ENCODE data around the gene XAGE3.
"Not testable (repeated sequence)": the region's sequence is repeated elsewhere in the genome, so short reads cannot be mapped to it uniquely, and the experiment has no call there.

Gene XAGE3

GRCh38 chrX:52867610-52868348 lies at the start of gene XAGE3:
Gene XAGE3, minus strand, starts transcription at chrX:52868083. Its CDS starts 950 bp downstream, at chrX:52867133.
- H3K27me3 ChIP-seq (ENCODE audit: insufficient read depth, low read length), result no peaks in the 10 kb centered on the region
- H3K4me1 ChIP-seq (ENCODE audit: insufficient read depth, low read length), result no peaks in the 10 kb centered on the region
- H3K27ac ChIP-seq (ENCODE audit: low read length), result no peak within 1 kb of the TSS
- no peaks in the 10 kb centered on the region for H3K36me3 ChIP-seq (ENCODE audit: insufficient read depth, low read depth, low read length)
- H3K9me3 ChIP-seq (ENCODE audit: insufficient read depth, low read depth, low read length), result no peaks in the 10 kb centered on the region
- no peak within 1 kb of the TSS for H3K4me3 ChIP-seq (ENCODE audit: low read length)
- no peak within 1 kb of the TSS for H3K9ac ChIP-seq (ENCODE audit: low read depth, low read length)

GRCh38 chrX:52914704-52915103 lies 46.8 kb upstream of the XAGE3 start:
- not testable (repeated sequence) for H3K27me3 ChIP-seq (ENCODE audit: insufficient read depth, low read length); H3K4me1 ChIP-seq (ENCODE audit: insufficient read depth, low read length); H3K4me3 ChIP-seq (ENCODE audit: low read length); H3K36me3 ChIP-seq (ENCODE audit: insufficient read depth, low read depth, low read length); H3K9ac ChIP-seq (ENCODE audit: low read depth, low read length); H3K27ac ChIP-seq (ENCODE audit: low read length); H3K9me3 ChIP-seq (ENCODE audit: insufficient read depth, low read depth, low read length)

GRCh38 chrX:52913681-52914080 lies 45.8 kb upstream of the XAGE3 start:
- not testable (repeated sequence) for H3K27ac ChIP-seq (ENCODE audit: low read length); H3K9me3 ChIP-seq (ENCODE audit: insufficient read depth, low read depth, low read length); H3K9ac ChIP-seq (ENCODE audit: low read depth, low read length); H3K27me3 ChIP-seq (ENCODE audit: insufficient read depth, low read length); H3K4me1 ChIP-seq (ENCODE audit: insufficient read depth, low read length); H3K4me3 ChIP-seq (ENCODE audit: low read length); H3K36me3 ChIP-seq (ENCODE audit: insufficient read depth, low read depth, low read length)

GRCh38 chrX:52909313-52909969 lies 41.6 kb upstream of the XAGE3 start:
- not testable (repeated sequence) for H3K27me3 ChIP-seq (ENCODE audit: insufficient read depth, low read length); H3K27ac ChIP-seq (ENCODE audit: low read length); H3K4me1 ChIP-seq (ENCODE audit: insufficient read depth, low read length); H3K4me3 ChIP-seq (ENCODE audit: low read length); H3K36me3 ChIP-seq (ENCODE audit: insufficient read depth, low read depth, low read length); H3K9ac ChIP-seq (ENCODE audit: low read depth, low read length); H3K9me3 ChIP-seq (ENCODE audit: insufficient read depth, low read depth, low read length)

GRCh38 chrX:52907900-52908299 lies 40.0 kb upstream of the XAGE3 start:
- not testable (repeated sequence) for H3K9ac ChIP-seq (ENCODE audit: low read depth, low read length); H3K36me3 ChIP-seq (ENCODE audit: insufficient read depth, low read depth, low read length); H3K27ac ChIP-seq (ENCODE audit: low read length); H3K27me3 ChIP-seq (ENCODE audit: insufficient read depth, low read length); H3K9me3 ChIP-seq (ENCODE audit: insufficient read depth, low read depth, low read length); H3K4me3 ChIP-seq (ENCODE audit: low read length); H3K4me1 ChIP-seq (ENCODE audit: insufficient read depth, low read length)

- not testable (repeated sequence) for H3K9ac ChIP-seq (ENCODE audit: low read depth, low read length); H3K4me1 ChIP-seq (ENCODE audit: insufficient read depth, low read length); H3K27ac ChIP-seq (ENCODE audit: low read length); H3K36me3 ChIP-seq (ENCODE audit: insufficient read depth, low read depth, low read length); H3K4me3 ChIP-seq (ENCODE audit: low read length); H3K27me3 ChIP-seq (ENCODE audit: insufficient read depth, low read length); H3K9me3 ChIP-seq (ENCODE audit: insufficient read depth, low read depth, low read length)
These were observed 39.3 kb upstream of the XAGE3 start for GRCh38 chrX:52907137-52907536.

GRCh38 chrX:52906072-52906471 lies 38.2 kb upstream of the XAGE3 start:
- not testable (repeated sequence) for H3K27ac ChIP-seq (ENCODE audit: low read length); H3K9me3 ChIP-seq (ENCODE audit: insufficient read depth, low read depth, low read length); H3K4me1 ChIP-seq (ENCODE audit: insufficient read depth, low read length); H3K4me3 ChIP-seq (ENCODE audit: low read length); H3K9ac ChIP-seq (ENCODE audit: low read depth, low read length); H3K27me3 ChIP-seq (ENCODE audit: insufficient read depth, low read length); H3K36me3 ChIP-seq (ENCODE audit: insufficient read depth, low read depth, low read length)

- not testable (repeated sequence) for H3K4me1 ChIP-seq (ENCODE audit: insufficient read depth, low read length)
These were observed 37.6 kb upstream of the XAGE3 start for GRCh38 chrX:52905531-52905930.

GRCh38 chrX:52896855-52897709 lies 29.2 kb upstream of the XAGE3 start, which contains the start of gene FAM156B:
Gene FAM156B, plus strand, starts transcription at chrX:52897330. Its CDS starts 9,896 bp downstream, at chrX:52907226.
- not testable (repeated sequence) for H3K4me1 ChIP-seq (ENCODE audit: insufficient read depth, low read length); H3K9me3 ChIP-seq (ENCODE audit: insufficient read depth, low read depth, low read length); H3K27me3 ChIP-seq (ENCODE audit: insufficient read depth, low read length); H3K36me3 ChIP-seq (ENCODE audit: insufficient read depth, low read depth, low read length); H3K9ac ChIP-seq (ENCODE audit: low read depth, low read length); H3K4me3 ChIP-seq (ENCODE audit: low read length); H3K27ac ChIP-seq (ENCODE audit: low read length)

More at GRCh38 chrX:52905531-52905930, 37.6 kb upstream of the XAGE3 start:
- H3K4me3 ChIP-seq (ENCODE audit: low read length); H3K27ac ChIP-seq (ENCODE audit: low read length); H3K27me3 ChIP-seq (ENCODE audit: insufficient read depth, low read length); H3K9ac ChIP-seq (ENCODE audit: low read depth, low read length); H3K9me3 ChIP-seq (ENCODE audit: insufficient read depth, low read depth, low read length); H3K36me3 ChIP-seq (ENCODE audit: insufficient read depth, low read depth, low read length): not testable (repeated sequence)

GRCh38 chrX:52896438-52896837 lies 28.6 kb upstream of the XAGE3 start:
- not testable (repeated sequence) for H3K27ac ChIP-seq (ENCODE audit: low read length); H3K27me3 ChIP-seq (ENCODE audit: insufficient read depth, low read length); H3K4me1 ChIP-seq (ENCODE audit: insufficient read depth, low read length); H3K4me3 ChIP-seq (ENCODE audit: low read length); H3K9me3 ChIP-seq (ENCODE audit: insufficient read depth, low read depth, low read length); H3K36me3 ChIP-seq (ENCODE audit: insufficient read depth, low read depth, low read length); H3K9ac ChIP-seq (ENCODE audit: low read depth, low read length)

GRCh38 chrX:52888090-52888489 lies 20.2 kb upstream of the XAGE3 start:
- H3K27me3 ChIP-seq (ENCODE audit: insufficient read depth, low read length); H3K27ac ChIP-seq (ENCODE audit: low read length); H3K4me1 ChIP-seq (ENCODE audit: insufficient read depth, low read length); H3K36me3 ChIP-seq (ENCODE audit: insufficient read depth, low read depth, low read length); H3K9ac ChIP-seq (ENCODE audit: low read depth, low read length); H3K9me3 ChIP-seq (ENCODE audit: insufficient read depth, low read depth, low read length); H3K4me3 ChIP-seq (ENCODE audit: low read length): not testable (repeated sequence)

- not testable (repeated sequence) for H3K4me1 ChIP-seq (ENCODE audit: insufficient read depth, low read length); H3K9ac ChIP-seq (ENCODE audit: low read depth, low read length); H3K27me3 ChIP-seq (ENCODE audit: insufficient read depth, low read length); H3K36me3 ChIP-seq (ENCODE audit: insufficient read depth, low read depth, low read length); H3K4me3 ChIP-seq (ENCODE audit: low read length); H3K27ac ChIP-seq (ENCODE audit: low read length); H3K9me3 ChIP-seq (ENCODE audit: insufficient read depth, low read depth, low read length)
These were observed 19.6 kb upstream of the XAGE3 start for GRCh38 chrX:52887459-52887858.

Measured in iPS-20b (cell line).